RPMI8226 (cell line): ENCODE data around the gene TMEM198.

Source experiments
- DNase-seq: peaks from one replicate; pipeline ENCODE4 v3.0.0-alpha.2; 2015

TMEM198 gene, protein sequence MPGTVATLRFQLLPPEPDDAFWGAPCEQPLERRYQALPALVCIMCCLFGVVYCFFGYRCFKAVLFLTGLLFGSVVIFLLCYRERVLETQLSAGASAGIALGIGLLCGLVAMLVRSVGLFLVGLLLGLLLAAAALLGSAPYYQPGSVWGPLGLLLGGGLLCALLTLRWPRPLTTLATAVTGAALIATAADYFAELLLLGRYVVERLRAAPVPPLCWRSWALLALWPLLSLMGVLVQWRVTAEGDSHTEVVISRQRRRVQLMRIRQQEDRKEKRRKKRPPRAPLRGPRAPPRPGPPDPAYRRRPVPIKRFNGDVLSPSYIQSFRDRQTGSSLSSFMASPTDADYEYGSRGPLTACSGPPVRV

DNA sequence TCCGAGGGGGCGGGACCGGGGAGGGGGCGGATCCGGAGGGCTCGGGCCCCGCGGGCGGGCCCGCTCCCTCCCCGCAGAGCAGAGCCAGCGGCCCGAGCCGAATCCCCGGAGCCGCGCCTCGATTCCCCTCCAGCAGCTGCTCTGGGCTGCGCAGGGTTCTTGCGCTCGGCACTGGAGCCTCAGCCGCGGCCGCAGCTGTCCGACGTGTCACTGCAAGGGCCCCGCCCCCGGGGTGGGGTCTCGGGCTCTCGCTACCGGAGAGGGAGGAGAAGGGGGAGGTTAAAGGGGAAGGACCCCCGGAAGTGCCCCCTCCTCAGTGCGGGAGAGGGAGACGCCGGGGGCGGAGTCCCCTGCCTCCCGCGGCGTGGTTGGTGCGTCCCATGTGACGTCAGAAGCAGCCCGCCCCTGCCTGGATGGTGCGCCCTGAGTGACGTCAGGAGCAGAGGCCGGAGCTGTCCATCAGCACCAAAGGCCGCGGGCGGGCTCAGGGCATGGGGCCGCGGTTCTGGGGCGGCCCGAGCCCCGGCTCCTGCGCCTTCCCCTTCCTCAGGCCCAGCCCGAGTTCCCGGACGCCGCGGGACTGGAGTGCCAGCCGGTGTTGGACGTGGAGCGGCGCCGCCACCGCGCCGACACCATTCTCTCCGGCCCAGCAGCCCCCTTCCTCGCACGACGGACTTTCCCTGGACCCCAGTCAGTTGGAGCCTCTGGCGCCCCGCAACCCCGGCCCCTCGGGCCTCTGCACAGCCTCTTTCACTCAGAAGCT is at the start of gene TMEM198, which contains the start of gene CHPF:
Gene TMEM198 (plus strand): TSS at position 433 of the 763 bp plus-strand sequence. CDS start 700 bp downstream, outside the sequence.
Gene CHPF (minus strand): TSS at position 214 of the 763 bp plus-strand sequence. CDS start 271 bp downstream, outside the sequence.
- DNase-seq, result peak; percentile 96

DNA sequence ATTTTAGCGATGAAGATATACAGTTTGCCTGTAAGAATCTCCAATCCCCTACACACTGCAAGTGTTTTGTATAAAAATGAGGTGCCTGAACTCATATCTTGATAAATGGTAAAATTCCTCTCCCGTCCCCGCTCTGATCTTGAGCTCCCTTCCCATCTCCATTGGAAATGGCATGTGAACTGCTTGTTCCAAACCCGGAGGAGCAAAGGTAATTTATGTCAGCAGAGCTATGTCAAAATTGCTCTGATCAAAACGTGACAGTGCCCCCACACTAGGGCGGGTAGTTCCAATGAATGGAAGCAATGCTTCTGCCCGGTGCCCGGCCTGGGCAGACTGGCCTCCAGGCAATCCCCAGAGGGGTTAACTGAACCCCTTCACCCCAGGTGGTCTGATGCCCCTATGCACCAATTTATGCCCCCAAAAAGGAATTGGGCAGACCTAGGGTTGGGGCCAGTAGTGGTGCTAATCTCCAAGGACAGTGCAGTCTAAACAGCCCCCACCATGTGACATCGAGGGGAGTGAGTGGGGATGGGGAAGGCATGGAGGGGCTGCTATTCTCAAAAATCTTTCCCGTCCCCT is 48.8 kb upstream of the TMEM198 start:
- no peak for DNase-seq

DNA sequence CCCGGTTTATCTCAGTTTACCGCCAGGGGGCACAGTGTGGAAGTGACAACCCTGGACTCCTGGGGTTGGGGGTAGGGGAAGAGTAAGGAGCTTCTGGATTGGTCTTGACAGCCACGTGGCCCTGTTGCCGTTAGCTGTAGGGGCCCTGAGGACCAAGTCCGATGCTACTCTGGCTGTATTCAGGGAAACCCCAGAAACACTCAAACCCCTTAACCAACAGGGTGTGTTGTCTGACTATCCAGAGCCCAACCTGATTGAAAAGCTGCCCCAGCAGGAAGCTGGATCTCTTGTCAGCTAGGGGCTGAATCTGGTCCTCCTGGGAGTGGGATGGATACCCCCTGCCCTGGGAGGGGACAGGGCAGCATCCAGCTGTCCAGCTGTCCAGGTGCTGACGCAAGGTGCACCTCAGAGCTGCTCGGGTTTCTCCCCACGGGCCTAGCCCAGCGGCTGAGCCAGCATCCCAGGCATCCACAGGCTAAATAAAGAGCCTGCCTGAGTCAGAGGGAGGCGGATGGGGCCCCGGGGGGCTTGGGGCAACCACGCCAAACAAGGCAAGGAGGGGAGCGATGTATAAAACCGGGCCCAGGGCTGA is 48.2 kb upstream of the TMEM198 start:
- peak; percentile 58 for DNase-seq

DNA sequence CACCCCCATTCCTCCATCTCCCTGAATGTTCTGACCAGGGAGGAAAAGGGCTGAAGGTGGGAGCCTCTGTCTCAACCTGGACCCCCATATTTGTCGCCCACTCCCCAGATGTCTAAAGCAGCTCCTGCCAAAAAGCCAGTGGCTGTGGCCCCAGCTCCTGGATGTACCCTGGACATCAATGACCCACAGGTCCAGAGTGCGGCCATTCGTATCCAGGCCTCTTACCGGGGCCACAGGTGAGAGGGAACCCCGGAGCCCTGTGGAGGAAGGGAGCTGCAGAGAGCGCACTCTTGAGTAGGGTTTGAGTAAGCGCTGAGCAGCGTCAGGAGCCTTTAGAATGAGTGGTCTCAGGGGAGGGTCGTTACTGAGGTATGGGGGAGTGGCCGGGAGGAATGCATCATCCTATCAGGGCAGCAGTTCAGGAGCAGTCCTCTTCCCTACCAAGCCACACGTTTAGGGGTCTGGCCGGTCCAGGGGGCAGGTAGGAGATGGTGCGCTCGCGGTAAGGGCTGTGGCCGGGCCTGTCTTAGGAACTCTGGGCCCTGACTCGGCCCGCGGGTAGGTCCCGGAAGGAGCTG is 47.5 kb upstream of the TMEM198 start:
- DNase-seq, result no peak

DNA sequence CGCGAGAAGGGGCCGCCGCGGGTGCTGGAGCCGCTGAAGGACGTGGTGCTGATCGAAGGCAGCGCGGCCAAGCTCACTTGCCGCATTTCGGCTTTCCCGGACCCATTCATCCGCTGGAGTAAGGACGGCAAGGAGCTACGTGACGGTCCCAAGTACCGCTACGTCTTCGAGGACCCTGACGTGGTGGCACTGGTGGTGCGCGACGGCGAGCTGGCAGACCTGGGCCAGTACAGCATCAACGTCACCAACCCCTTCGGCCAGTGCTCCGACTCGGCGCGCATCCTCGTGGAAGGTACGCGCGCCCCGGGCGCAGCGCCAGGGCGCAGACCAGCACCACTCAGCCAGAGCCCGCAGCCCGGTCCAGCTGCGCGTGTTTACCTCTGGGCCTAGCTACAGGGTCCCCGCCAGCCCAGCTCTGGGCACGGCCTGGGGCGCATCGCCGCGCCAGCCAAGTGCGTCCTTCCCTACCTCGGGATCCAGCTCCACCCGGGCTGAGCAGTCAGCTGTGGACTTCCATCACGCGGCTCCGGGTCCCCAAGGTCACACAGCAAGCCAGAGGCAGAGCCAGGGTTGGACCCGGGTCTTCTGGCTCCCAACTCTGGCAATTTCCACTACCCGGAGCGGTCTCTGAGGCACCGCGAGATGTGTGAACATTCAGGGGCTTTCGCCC is 46.9 kb upstream of the TMEM198 start:
- DNase-seq, result no peak

DNA sequence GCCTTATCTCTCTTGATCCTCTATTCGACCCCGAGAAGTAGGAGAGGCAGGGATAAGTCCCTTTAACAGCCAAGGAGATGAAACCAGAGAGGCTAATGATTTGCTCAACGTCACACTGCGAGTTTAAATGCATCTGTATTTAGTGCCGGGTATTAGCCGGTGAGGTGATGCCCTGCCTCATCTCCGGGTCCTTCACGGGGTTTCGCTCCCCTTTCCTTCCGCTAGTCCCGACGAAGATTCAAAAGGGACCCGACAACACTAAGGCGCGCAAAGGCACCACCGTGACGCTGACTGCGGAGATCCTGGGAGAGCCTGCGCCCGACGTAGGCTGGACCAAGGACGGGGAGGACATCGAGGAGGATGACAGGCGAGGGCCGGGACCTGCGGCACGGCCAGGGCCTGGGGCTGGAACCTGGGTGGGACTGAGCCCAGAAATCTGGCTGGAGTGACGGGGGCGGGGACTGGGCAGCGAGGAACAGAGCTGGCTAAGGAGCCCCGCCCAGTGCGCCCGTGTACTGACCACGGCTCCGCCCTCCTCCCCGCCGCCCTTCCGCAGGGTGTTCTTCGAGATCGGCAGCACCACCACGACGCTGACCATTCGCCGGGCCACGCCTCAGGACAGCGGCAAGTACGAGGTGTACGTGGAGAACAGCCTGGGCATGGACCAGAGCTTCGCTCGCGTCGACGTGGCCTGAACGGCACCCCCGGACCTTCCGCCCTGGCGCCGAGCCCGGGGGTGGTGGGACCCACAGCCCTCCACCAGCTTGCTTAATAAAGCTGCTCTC is 46.1 kb upstream of the TMEM198 start:
- peak; percentile 38 for DNase-seq

DNA sequence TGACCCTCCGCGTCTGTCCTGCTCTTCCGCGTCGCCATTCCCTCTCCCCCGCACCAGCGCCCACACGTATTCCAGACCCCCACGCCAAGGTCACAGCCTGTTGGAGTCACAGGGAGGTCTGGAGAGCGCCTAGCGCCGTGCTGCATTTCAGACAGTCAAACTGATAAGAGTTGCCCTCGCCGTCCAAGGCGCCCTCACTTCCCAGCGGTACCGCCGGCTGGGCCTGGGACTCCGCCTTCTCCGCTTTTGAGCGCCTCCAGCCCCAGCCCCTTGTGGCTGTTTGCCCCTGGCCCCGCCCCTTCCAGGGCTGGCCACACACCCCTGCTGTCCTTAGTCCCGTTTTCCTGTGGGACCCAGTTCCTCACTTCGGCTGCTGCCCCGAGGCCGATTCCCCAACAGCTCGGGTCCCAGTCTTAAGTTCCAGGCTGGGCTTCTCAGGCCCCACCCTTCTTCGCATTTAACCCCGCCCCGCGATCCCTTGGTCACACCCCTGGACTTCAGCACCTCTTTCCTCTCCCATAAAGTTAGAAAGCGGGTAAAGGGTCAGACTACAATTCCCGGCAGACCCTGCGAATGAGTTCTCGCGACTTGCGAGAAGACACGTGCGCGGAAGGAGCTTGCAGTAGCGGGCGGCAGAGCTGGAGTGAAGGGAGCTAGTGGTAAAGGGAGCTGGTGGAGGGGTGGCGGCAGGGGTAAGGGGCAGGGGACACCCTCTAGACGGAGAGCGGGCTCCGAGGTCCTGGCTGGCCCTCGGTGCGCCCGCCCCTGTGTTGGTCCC is 45.4 kb upstream of the TMEM198 start, which contains the start of gene GMPPA:
Gene GMPPA (plus strand): TSS at position 612 of the 778 bp plus-strand sequence. CDS start 1,085 bp downstream, outside the sequence.
- peak; percentile 95 for DNase-seq

DNA sequence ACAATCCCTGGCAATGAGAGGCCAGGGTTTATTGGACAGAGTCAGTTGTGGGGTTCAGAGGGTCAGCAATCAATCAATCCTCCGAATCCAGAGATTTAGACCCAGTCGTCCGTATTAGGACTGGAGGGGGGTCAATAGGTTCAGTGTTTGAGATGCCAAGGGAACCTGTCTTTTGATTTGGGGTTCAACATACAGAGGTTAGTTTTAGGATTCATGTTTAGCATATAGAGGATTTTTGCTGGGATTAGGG is 44.8 kb upstream of the TMEM198 start:
- no peak for DNase-seq

DNA sequence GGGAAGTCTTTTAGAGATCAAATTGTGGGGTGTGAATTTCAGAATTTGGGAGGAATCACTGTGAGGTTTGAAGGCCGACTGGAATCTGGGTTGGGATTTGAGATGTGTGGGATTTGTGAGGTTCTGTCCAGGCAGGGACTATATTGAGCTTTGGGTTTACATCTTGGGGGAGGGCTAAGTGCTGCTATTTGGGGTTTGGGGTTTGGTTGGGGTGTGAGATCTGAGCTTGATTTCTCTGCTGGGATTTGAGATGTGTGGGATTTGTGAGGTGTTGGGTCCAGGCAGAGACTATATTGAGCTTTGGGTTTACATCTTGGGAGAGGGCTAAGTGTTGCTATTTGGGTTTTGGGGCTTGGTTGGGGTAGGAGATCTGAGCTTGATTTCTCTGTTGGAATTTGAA is 44.3 kb upstream of the TMEM198 start:
- no peak for DNase-seq

DNA sequence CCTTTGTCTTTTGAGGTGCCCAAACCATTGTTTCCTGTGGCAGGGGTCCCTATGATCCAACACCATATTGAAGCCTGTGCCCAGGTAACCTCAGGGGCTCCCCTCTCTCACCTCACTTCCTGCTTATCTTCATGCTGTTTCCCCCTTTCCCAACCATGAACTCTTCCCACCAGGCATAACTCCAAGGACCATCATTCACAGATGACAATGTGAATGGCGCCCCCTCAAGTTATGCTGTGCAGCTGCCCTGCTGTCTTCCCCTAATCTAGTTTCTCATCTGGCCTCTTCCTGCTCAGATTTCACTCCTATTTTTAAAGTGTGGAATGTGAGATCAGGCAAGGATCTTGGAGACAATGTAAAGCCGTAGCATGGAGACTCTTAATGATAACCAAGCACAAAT is 43.7 kb upstream of the TMEM198 start:
- DNase-seq, result no peak

DNA sequence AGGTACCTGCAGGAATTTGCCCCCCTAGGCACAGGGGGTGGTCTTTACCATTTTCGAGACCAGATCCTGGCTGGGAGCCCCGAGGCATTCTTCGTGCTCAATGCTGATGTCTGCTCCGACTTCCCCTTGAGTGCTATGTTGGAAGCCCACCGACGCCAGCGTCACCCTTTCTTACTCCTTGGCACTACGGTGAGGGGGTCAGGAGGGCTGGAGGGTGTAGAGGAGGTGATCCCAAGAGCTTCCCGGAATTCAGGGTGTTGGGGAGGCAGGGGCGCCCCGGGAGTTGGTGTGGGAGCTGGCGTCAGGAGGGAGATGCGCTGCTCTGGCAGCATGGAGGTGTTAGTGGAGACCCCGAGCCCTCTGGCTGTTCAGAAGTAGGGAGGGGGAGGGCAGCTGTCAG is 42.0 kb upstream of the TMEM198 start:
- DNase-seq, result no peak

DNA sequence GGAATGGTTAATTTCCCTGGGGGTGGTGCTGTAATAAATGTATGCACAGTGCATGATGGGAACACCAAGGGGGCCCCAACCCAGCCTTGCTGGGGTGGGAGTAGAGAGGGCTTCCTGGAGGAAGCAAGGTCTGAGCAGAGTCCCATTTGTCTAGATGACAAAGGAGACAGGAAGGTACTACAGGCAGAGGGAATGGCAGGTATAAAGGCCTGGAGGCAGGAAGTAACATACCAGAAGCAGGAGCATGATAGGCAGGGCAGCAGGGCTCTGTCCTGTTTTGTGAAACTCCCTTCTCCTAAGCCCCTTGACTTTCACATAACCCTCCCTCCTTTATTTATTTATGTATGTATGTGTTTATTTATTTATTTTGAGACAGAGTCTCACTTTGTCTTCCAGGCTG is 41.2 kb upstream of the TMEM198 start:
- no peak for DNase-seq

DNA sequence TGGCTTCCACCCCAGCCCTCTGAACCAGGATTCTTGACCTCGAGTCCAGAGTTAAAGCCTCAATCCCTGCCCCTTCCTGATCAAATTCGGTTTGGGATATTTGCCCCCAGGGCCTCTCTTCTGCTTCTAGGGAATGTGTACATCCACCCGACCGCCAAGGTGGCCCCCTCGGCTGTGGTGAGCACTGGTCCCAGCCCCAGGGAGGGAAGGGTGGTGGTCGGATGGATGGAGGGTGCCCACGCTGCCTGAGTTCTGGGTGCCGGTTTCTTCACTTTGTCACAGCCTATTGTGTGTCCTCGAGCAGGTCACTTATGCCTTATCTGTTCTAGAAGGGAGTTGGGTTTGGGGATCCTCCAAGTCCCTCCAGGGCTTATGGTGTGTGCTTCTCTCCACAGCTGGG is 38.2 kb upstream of the TMEM198 start:
- DNase-seq, result no peak

DNA sequence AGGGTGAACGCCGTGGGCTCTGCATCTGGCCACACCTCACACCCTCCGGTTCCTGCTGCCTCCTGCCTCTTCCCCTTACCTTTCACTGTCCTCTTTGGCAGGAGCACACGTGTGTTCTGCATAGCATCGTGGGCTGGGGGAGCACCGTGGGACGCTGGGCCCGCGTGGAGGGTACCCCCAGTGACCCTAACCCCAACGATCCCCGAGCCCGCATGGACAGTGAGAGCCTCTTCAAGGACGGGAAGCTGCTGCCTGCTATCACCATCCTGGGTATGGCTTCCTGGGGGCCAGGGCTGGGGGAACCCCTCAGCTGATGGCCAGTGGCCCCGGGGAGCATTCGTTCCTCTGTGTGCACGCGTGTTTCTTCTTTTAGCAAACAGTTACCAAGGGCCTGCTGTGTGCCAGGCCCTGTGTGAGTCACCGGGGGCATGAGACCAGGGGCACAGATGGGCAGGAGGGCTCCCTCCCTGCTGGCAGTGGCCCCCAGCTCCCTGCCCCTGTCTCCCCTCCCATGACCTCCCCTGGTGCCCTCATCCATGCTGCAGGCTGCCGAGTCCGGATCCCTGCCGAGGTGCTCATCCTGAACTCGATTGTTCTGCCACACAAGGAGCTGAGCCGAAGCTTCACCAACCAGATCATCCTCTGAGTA is 37.6 kb upstream of the TMEM198 start:
- no peak for DNase-seq

DNA sequence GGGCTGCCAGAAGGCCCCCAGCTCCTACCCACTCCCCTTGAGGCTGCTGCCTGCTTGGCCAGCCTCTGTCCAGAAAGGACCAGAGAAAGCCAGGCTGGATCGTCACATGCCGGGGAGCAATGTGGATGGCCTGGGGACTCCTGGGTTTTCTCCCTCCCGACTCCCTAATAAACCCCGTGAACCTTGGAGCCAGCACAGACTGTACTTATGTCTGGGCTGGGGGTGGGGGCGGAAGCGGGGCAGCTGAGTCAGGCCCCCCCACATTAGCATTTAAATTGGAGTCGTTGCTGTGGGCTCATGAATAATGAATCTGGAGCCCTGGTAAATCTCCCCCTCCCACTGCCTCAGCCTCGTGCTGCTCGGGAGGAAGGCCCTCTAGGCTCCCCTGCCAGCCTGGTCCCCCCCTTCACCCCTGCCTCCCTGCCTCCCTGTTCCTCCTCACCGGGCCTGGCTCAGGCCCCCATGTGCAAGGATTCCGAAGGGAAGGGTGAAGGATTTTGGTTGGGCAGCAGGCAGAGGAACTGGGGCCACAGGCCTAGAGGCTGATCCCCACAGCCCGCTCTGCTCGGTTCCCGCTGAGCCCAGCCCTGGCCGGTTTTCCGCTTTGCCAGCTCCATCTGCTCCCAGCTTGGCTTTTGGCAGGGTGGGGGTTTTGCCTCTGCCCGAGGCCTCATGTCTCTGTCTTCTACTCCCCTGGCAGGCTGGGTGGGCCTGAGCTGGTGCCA is 36.9 kb upstream of the TMEM198 start:
- no peak for DNase-seq

DNA sequence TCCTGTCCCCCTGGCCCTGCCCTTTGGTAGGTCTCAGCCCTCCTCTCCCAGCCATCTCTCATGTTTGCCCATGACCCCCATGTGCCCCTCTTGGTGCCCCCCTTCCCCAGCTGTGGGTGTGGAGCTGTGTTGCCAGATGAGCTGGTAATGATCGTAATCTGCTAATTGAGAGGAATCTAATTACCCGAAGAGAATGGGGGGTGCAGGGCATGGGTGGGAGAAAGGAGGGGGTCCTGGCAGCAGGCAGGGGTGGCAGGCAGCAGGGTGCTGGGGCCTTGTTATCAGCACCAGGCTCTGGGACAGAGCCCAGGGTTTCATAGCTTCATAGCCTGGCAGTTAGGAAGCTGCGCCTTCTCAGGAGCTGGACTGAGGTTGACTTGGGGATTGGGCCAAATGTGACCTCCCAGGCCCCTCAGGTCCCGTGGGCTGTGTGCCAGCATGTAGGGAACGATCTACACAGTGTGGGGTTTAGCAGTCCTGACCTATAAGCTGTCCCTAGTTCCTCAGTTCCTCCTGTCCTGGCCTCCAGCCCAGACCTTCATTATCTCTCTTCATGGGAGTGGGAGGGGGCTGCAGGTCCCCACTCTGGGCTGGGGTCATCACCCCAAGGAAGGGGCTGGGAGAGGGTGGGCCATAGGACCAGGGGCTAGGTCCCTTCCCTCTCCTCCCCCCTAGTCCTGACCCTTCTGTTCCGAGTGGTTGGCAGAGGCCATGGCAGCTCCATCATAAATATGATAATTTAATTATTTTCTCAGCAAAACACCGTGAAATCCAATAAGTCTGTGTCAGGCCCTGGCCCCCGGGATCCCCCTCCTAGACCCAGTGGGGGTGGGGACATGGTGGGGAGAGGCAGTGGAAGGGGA is 36.0 kb upstream of the TMEM198 start:
- DNase-seq, result no peak

DNA sequence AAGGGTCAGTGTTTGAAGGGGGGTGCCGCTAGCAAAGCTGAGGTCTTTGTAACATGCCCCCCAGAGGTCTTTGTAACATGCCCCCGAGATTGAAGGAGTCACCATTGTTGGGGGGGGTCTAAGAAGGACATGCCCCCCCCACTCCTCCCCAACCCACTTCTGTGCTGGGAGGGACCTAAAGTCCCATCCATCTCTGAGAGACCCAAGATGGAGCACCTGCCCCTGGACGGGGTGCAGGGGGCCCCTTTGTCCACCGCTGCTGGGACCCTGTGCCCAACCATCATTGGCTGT is 35.4 kb upstream of the TMEM198 start:
- no peak for DNase-seq

DNA sequence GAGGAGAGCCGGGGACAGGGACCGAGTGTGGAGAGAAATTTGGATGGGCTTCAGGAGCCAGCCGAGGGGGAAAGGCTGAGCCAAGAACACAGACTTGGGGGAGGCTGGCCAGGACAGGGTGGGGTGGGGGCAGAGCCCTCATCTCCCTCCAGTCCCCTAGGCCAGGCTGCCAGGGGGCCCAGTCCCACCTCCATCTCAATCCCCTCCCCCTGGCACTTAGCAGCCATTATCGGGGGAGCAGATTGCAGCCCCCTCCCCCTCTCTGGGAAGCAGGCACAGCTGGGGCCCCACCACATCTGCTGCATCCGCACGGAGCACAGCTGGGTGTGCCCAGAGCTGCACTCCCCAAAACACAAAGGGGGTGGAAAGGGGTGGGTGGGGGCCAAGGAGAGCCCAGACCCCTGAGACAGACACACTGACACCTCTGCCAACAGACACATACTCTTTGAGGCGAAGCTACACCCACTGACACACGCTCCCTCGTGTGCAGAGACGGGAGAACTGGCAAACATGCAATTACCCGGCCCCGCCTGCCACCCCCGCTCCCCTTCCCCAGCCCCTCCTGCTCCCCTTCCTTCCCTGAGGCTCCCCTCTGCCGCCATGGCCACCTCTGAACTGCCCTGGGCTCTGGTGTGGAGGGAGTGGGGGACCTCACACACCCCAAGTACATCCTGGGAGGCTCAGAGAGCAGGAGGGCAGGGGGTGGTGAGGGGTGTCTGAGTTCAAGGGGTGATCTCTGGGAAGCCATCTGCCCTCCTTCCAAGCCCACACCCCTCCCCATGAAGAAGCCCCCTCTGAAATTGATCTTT is 34.7 kb upstream of the TMEM198 start:
- DNase-seq, result no peak
